ENCODE results near the gene IFT57.

Gene IFT57

DNA sequence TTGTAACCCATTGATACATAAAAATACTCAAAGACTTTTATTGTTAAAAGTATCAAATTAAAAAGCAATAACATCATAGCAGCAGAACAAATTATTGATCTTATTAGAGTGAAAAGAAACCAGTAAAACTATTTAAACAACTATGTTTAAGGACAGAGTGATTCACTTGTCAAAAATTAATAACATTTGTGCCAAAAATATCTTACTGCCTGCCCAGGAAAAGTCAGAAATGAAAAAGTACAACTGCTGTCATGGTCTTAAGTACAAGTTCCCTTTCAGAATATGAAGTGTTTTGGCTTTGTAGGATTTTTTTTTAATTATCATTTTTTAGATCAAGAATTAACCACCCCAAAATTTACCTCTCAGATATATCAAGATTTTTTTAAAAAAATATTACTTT lies 3.4 kb downstream of the IFT57 start:
- no peak for DNase-seq

DNA sequence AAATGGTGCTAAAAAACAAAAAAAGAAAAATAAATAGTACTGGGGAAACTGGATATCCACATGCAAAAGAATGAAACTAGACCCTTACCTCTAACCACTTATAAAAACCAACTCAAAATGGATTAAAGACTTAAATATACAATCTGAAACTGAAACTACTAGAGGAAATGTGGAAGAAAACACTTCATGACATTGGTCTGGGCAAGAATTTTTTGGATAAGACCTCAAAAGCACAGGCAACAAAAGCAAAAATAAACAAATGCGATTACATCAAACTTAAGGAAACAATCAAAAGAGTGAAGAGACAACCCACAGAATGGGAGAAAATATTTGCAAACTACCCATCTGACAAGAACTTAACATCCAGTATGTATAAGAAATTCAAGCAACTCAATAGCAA lies 6.4 kb downstream of the IFT57 start:
- peak; percentile 38 for DNase-seq

- DNase-seq = no peak
Measured at GRCh38 chr3:108209579-108209978, 12.6 kb downstream of the IFT57 start.

DNA sequence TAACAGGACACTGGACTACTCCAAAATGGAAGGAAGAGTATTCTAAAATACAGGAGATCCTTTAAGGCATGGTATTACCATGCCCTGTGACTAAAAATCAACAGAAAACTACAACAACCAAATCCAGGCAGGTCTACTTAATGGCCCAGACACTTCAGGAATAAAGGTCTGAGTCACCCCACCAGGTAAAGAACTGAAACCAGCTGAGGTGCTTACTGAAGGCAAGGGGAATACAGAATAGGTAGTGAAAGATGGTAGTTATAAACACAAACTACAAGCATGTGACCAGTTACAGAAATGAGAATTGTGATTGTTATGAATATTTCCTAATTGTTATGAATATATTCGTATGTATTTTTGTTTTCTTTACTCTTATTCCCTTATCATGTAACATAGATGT lies 13.4 kb downstream of the IFT57 start:
- DNase-seq = no peak

- DNase-seq = no peak
Measured at GRCh38 chr3:108202834-108203233, 19.4 kb downstream of the IFT57 start.

DNA sequence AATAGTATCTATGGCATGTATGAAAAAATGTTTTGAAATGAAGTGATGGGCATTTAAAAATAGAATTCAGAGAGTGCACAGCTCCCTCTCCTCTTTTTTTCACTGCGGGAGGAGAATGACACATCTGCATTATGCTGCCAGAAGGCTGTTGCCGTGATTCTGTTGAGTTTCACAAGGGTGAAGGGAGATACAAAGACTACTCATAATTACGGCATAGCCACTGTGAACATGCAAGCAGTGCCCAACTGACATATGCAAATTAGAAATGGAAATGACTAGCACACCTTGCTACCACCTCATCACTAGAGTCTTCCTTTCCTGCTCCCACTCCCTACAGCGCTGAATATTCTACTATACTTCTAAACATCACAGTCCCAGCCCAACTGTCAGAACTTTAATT lies 20.1 kb downstream of the IFT57 start:
- DNase-seq = no peak

DNA sequence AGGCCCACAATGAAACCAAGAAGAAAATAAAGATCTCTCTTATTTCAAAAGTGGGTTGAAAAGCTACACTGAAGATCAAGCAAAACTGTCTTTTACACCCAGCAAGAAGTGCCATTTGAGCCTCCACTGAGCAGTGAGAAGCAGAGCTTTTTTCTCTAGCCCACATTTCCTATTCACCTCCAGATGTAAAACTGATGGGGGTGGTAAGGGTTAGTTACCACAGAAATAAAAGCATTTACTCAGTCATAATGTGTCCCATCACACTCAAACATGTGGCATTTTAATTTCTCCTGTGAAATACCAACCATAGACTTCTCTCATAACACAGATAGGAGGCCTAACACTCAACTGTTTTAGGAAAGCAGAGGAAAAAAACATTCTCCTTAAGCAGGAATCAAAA lies 21.0 kb downstream of the IFT57 start:
- DNase-seq = no peak

GRCh38 chr3:108200578-108200977 lies 21.6 kb downstream of the IFT57 start:
- DNase-seq = no peak

GRCh38 chr3:108200024-108200423 lies 22.2 kb downstream of the IFT57 start:
- no peak for DNase-seq

DNA sequence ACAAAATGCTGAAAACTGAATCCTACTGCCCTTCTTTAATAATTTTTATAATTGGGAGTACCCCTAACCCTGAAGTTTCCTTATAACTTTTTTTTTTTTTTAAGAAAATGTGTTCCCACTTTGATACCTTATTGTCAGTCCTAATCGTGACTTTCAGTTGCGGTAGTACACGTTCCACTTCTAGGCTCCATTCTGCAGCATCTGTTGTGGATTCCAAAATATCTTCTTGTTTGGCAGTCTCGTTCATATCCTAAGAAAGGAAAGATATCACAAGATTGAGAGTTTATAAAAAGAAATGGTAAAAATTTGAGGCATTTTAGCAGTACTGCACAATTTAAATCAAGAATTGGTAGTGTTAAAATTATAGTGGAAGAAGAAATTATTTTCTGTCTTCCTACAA lies 30.8 kb downstream of the IFT57 start:
- no peak for DNase-seq

- DNase-seq = no peak
Measured at GRCh38 chr3:108190346-108190745, 31.9 kb downstream of the IFT57 start.

- DNase-seq = no peak
Measured at GRCh38 chr3:108189440-108189839, 32.8 kb downstream of the IFT57 start.

- DNase-seq = no peak
Measured at GRCh38 chr3:108185536-108185935, 36.7 kb downstream of the IFT57 start.

DNA sequence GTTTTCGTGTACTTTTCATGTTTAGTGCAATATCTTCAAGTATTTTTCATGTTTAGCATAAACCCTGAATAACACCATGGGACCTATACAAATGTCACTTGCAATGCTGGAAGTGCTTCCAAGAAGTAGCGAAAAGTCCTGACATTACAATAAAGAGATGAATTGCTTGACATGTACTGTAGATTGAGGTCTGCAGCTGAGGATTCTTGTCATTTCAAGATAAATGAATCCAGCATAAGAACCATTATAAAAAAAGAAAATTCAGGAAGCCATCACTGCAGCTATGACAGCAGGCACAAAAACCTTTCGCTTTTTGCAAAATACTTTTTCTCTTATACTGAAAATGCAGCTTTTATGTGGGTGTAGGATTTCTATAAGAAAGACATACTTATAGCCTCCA lies 37.4 kb downstream of the IFT57 start:
- no peak for DNase-seq

GRCh38 chr3:108183971-108184370 lies 38.3 kb downstream of the IFT57 start:
- DNase-seq = peak; percentile 20

DNA sequence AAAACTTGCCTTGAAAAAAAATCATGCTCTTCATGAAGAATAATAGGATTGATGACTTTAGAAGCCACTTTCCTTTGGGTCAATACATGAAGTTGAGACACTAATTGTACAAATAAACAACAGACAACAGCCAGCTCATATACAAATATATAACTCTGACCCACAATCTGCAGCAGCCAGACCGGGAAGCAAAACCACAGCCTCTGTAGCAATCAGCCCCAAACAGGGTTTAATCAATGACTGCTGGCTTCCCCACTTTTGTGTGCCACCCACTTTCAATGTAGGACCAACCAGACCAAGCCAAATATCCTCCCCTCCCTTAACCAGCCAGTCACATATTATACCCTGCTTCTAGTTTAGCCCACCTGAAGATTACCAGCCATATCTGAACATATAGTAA lies 39.0 kb downstream of the IFT57 start:
- DNase-seq = peak; percentile 47

DNA sequence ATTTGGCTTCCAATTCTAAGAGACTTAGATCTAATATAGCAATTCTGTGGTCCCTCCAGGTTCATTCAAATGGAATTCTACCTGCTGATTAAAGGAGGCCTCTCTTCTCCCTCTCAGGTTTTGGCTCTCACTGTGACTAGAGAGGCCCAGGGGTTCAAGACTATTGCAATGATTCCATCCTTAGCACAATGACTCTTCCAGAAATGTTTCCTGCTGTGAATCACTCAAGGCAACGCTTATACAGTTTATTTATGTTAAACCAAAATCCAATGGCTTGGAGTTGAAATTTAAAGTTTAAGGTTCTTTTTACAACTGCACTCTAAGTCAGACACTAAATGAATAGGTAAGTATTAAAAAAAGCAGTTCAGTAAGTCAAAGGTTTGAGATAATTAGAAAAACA lies 39.9 kb downstream of the IFT57 start:
- no peak for DNase-seq

DNA sequence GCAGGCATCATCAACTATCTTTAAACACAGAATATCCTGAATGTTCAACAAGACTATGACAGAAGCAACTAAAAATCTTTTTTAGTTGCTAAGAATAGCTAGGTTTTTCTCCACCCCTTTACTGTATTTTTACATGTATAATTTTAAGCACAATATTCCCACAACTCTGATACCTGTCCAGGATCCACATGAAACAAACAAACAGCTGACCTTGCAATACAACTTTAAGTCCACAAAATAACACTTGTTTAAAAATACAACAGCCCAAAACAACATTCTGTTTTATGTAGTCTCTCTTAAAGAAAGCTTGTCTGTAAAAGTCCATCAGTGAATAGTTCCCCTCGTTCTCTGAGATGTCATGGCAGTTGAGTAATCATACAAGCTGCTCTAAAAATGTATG lies 41.1 kb downstream of the IFT57 start:
- no peak for DNase-seq

DNA sequence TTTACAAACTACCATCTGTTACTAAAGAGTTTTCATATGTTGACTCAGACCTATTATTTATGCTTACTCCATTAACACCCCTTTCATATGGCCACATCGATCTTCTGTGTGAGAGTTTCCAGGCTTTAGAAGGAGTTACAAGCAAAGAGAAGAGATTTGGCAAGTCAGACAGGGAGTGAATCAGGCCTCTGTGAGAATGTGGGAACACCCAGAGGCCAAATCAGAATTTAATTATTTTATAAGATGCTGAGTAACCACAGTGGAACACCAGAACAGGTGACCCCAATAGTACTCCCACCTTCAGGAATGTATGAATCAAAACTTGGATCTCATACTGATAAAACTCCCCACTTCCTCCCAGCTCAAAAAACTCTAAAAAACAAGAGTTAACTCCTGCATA lies 42.0 kb downstream of the IFT57 start:
- no peak for DNase-seq

- DNase-seq = no peak
Measured at GRCh38 chr3:108178676-108179075, 43.5 kb downstream of the IFT57 start.

GRCh38 chr3:108177536-108177935 lies 44.7 kb downstream of the IFT57 start:
- DNase-seq = peak; percentile 60

- no peak for DNase-seq
Measured at GRCh38 chr3:108175352-108175751, 46.9 kb downstream of the IFT57 start.

- no peak for DNase-seq
Measured at GRCh38 chr3:108171106-108171505, 51.1 kb downstream of the IFT57 start.

GRCh38 chr3:108164391-108164790 lies 57.8 kb downstream of the IFT57 start:
- DNase-seq = no peak

GRCh38 chr3:108159865-108160264 lies 62.4 kb downstream of the IFT57 start:
- DNase-seq = no peak

GRCh38 chr3:108159105-108159504 lies 63.1 kb downstream of the IFT57 start:
- no peak for DNase-seq

Data from inflammatory macrophage treated with lipopolysaccharide for 4 hours (primary cell).